NCI-H526 (cell line): ENCODE measurements around the gene PTPRQ.
A peak's percentile ranks its signal among the peaks of the same experiment; 100 is the strongest.
"Not testable (repeated sequence)": the region's sequence is repeated elsewhere in the genome, so short reads cannot be mapped to it uniquely, and the experiment has no call there.

Experiments
- DNase-seq, 2 experiments: peaks; one replicate each; lab custom pipeline; 2025; lab: John Stamatoyannopoulos, UW

Gene PTPRQ, protein sequence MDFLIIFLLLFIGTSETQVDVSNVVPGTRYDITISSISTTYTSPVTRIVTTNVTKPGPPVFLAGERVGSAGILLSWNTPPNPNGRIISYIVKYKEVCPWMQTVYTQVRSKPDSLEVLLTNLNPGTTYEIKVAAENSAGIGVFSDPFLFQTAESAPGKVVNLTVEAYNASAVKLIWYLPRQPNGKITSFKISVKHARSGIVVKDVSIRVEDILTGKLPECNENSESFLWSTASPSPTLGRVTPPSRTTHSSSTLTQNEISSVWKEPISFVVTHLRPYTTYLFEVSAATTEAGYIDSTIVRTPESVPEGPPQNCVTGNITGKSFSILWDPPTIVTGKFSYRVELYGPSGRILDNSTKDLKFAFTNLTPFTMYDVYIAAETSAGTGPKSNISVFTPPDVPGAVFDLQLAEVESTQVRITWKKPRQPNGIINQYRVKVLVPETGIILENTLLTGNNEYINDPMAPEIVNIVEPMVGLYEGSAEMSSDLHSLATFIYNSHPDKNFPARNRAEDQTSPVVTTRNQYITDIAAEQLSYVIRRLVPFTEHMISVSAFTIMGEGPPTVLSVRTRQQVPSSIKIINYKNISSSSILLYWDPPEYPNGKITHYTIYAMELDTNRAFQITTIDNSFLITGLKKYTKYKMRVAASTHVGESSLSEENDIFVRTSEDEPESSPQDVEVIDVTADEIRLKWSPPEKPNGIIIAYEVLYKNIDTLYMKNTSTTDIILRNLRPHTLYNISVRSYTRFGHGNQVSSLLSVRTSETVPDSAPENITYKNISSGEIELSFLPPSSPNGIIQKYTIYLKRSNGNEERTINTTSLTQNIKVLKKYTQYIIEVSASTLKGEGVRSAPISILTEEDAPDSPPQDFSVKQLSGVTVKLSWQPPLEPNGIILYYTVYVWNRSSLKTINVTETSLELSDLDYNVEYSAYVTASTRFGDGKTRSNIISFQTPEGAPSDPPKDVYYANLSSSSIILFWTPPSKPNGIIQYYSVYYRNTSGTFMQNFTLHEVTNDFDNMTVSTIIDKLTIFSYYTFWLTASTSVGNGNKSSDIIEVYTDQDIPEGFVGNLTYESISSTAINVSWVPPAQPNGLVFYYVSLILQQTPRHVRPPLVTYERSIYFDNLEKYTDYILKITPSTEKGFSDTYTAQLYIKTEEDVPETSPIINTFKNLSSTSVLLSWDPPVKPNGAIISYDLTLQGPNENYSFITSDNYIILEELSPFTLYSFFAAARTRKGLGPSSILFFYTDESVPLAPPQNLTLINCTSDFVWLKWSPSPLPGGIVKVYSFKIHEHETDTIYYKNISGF (N-terminal part only)

DNA sequence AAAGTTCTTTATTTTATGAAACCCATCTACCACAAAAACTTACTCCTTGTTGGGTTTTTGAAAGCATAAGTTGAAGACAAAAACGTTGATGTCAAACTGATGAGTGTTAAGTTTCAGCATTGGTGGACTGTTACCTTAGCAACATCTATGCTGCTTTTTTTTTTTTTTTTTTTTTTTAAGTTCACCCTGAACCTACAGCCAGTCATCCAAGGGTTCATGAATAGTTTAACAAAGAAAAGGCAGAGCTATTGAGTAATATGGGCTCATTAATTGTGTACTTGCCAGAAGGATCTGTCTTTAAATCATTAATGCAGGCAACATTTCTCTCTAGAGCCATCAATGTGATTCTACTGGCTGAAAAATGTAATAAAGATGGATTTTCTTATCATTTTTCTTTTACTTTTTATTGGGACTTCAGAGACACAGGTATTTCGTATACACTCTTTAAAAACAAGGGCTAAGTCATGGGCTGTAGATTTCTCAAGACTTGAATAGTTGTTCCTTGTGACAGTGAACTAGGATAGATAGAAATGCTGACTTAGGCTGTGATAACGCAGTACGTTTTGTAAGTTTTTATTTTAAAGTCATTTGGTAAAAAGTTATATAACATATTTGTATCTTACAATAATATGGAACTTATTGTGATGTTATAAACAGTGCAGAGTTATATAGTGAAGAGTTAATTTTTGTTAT lies at the start of gene PTPRQ:
Gene PTPRQ (plus strand): TSS at position 262 of the 693 bp plus-strand sequence. CDS start 111 bp downstream, at position 373.
- no peak for DNase-seq

DNA sequence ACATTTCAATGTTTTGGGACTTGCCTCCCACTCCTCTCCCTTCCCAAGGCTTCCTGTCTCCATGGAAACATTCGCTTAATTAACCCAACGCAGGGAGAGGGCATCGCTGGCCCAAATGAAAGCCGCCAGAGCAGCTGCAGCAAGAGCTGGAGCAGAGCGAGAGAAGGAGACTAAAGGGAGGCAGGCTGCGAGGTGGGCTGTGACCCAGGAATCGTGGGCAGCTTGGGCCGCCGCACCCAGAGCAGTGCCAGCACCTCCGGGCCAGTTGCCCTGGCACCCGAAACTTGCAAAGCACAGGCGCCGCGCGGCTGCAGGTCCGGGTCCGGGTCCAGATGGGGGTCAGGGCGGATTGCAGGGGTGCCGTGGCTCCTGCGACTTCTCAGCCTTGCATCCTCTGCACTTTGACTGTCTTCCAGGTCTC lies 43.5 kb upstream of the PTPRQ start:
- no peak for DNase-seq

DNA sequence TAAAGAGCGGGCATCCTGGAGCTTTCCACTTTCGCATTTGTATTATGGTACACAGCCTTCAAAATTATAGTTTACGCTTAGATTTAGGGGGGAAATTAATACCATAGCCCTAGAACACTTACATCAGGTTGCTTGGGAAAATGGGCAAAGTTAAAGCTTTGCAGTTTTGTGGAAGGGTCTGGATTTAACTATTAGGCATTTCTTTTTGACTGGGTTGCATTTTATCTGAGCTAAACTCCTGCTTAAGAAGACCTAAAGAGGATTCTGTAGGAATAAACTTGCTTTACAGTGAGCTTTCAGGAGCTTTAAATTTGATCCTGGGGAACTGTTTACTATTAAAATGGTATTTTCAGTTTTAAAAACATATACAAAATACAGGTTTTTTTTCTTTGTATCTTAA lies 42.8 kb upstream of the PTPRQ start:
- DNase-seq: no peak

DNA sequence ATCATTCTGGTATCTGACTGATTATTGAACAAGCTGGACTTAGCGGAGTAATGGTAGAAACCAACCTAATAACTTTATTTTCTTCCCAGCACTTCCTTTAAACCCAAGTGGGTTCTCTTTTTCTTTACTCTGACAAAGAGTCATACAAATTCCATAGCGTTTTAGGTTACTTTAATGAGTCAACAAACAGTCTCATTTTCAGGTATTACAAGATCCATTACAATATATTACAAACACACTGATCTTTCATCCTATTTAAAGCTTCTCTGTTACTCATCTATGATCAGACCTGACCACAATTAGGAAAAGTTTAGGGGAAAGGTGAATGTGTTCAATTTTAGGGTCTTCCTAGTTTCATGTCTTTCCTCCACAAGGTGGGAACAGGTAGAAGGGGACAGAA lies 39.4 kb upstream of the PTPRQ start:
- no peak for DNase-seq

DNA sequence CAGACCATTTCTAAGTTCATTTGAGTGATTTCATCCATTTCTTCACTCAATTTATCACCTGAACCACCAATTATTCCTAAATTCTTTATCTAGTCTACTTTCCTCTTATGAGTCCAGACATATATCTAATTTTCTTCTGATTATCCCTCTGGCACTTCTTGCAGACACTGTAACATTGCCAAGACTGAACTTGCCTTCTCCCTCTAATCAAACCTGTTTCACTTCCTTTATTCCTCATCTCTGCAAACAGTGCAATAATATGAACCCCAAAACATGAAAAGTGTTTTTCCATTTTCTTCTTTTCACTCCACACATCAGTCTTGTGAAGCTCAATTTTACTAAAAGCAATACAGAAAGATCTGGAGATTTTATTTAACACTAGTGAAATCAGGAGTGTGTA lies 37.8 kb upstream of the PTPRQ start:
- no peak for DNase-seq

GRCh38 chr12:80411787-80412186 lies 32.2 kb upstream of the PTPRQ start:
- no peak for DNase-seq

GRCh38 chr12:80412343-80412953 lies 31.6 kb upstream of the PTPRQ start:
- DNase-seq: peak in 1 of 2 experiments; percentile 77

- no peak for DNase-seq
Measured at GRCh38 chr12:80413462-80413861, 30.6 kb upstream of the PTPRQ start.

DNA sequence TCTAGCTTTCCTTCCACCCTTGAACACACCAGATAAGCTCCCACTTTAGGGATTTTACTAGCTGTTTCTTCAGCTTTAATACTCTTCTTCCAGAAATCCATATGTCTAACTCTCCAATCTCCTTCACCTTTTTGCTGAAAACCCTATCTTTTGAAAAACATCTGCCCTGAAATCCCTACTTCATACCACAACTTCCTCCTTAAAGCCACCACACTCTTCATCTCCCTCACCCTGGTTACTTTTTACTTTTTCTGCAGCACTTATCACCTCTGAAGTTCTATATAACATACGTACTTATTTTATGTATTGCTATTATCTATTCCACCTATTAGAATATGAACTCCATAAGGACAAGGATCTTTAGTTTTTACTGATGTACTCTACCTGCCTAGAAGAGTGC lies 28.6 kb upstream of the PTPRQ start:
- no peak for DNase-seq

DNA sequence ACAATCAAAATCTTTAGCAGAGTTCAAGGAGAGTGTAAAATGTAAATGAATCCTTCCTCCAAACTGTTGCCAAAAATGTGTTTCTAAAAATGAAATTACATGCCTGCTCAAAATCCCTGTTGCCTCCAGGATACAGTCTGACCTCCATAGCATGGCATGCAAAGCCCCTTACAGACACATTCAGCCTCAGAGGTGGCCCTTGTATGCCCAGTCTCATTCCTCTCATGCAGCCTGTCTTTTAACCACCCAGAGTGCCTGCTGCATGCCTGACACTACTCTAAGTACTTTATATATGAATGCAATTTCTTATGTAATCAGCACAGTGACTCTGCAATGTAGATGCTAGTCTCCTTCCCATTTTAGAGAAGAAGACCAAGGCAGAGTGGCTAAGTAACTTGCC lies 24.4 kb upstream of the PTPRQ start:
- DNase-seq: no peak

DNA sequence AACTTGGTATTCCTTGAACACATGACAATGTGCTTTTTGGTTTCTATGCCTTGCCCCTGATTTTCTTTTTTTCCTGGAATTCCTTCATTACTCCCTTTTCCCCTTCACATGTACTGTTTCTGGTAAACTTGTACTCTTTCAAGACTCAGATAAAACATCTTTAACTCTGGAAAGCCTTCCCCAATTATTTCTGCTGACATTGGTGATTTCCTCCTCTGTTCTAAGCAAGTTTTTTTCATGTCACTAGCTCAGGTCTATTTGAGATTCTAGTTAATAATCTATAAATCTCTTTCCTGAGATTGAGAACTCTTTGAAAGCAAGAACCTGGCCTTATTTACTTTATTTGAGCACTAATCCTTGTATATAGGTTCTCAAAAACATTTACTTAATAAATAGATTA lies 24.0 kb upstream of the PTPRQ start:
- no peak for DNase-seq

DNA sequence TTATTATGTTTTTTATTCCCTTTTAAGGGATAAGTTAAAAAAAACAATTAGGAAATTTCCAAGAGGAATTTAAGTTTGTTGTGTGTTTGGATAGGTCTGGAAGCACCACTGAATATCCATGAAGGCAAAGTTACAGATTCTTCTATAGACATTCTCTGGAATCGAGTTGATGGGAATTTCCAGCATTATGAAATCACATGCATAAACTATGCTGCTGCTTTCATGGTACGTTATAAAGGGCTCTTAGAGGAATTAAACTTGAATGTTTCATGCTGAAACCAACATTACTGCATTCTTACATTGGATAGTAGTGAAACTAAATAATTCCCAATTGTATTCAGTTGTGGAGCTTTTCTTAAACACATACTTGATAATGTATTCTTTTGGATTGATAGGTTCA lies 21.5 kb upstream of the PTPRQ start:
- DNase-seq: no peak

DNA sequence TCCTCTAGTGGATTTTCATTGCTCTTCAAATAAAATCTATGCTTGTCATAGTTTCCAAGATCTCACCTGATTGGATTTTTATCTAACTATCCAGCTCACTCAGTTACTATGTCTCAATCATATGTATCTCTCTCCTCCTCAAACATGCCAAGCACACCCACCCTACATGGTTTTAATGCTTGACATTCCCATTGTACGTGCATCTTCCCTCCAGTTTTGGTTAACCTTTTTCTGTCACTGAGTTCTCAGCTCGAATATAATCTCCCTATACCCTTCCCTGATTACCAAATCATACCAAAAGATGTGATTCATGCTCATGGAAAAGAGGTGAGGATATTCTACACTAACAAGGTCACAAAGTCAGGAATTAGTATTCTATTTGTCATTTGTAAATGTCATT lies 12.0 kb upstream of the PTPRQ start:
- no peak for DNase-seq

GRCh38 chr12:80441921-80442320 lies 2.1 kb upstream of the PTPRQ start:
- DNase-seq: no peak

GRCh38 chr12:80442426-80443222 lies 1.4 kb upstream of the PTPRQ start:
- no peak for DNase-seq

GRCh38 chr12:80445083-80445793 lies 1.2 kb downstream of the PTPRQ start:
- DNase-seq: no peak

- DNase-seq: no peak
Measured at GRCh38 chr12:80456513-80456912, 12.5 kb downstream of the PTPRQ start.

DNA sequence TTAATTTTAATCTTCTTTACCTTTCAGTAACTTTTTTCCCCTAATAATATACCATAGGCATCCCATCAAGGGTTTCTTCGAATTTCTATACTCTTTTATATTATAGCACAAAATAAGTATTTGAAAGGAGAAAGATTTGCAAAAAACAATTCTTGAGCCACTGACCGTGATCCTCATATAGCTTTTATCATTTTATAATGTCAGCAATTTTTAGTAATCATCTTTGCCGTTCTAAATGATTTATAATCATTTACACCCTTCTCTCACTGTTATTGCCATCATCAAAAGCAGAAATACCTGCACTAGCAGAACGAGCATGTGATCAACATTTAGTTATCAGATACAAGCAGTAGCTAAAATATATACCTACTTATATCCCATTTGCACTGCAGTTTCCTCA lies 16.9 kb downstream of the PTPRQ start:
- no peak for DNase-seq

DNA sequence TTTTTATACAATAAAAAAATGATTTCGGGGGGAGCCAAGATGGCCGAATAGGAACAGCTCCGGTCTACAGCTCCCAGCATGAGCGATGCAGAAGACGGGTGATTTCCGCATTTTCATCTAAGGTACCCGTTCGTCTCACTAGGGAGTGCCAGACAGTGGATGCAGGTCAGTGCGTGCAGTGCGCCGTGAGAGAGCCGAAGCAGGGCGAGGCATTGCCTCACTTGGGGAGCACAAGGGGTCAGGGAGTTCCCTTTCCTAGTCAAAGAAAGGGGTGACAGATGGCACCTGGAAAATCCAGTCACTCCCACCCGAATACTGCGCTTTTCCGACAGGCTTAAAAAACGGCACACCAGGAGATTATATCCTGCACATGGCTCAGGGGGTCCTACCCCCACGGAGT lies 17.8 kb downstream of the PTPRQ start:
- DNase-seq: not testable (repeated sequence)

GRCh38 chr12:80469681-80470080 lies 25.6 kb downstream of the PTPRQ start:
- DNase-seq: no peak
